ENCODE data around the gene DCTN3.
A peak's percentile ranks its signal among the peaks of the same experiment; 100 is the strongest.

The DCTN3 gene

DNA sequence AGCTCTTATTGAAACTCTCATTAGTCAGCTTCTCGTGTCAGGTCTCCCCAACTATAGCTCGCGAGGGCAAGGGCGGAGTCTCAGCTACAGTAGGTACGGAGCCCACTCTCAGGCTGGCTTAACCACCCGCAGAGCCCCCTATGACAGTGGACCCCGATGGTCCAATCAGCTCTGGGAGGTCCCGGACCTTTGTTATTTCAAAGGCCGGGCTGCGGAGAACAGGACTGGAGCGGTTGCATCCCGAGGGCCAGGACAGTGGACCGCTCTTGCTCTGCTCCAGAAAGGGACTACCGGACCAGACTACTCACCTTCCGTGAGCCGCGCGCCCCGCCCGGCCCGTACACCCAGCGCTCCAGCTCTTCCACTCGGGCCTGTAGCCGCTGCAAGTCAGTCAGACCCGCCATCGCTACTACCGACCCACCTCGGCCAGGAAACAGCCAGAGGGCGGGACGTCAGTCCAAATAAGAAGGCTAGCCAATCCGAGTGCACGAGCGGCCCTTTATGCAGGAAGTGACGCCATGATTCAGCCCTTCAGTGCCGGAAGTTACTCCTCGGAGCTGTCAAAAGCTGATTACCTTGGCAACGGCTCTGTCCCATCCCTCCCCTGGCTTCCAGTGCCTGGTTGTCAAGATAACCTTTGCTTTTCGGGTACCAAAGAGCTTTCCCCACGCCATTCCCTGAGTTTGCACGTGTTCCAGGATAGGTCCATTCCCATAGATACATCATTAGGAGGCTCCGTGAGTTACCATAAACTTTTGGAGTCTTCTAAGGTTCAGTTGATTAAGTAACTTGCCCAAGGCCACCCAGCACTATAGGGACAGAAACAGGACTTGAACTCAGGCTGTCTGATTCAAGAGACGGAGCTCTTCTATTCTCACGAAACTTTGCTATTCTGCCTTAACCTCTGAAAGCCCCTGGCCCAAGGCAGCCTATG, at the start of gene DCTN3:
TSS of gene DCTN3 (minus strand) at position 435 of the 934 bp plus-strand sequence. CDS start at position 404, 31 bp downstream.
- peaks cover 0 to 32% (median 20%) of the 10 kb centered on the region in 4 donors for H3K4me1 ChIP-seq
- H3K27ac ChIP-seq = peak within 1 kb of the TSS; percentile 54 to 69
- peak within 1 kb of the TSS; percentile 71 to 95 for H3K4me3 ChIP-seq
- H3K36me3 ChIP-seq = peaks cover 11 to 35% (median 29%) of the 10 kb centered on the region in 3 donors
- TF ChIP-seq, protein P1, sequence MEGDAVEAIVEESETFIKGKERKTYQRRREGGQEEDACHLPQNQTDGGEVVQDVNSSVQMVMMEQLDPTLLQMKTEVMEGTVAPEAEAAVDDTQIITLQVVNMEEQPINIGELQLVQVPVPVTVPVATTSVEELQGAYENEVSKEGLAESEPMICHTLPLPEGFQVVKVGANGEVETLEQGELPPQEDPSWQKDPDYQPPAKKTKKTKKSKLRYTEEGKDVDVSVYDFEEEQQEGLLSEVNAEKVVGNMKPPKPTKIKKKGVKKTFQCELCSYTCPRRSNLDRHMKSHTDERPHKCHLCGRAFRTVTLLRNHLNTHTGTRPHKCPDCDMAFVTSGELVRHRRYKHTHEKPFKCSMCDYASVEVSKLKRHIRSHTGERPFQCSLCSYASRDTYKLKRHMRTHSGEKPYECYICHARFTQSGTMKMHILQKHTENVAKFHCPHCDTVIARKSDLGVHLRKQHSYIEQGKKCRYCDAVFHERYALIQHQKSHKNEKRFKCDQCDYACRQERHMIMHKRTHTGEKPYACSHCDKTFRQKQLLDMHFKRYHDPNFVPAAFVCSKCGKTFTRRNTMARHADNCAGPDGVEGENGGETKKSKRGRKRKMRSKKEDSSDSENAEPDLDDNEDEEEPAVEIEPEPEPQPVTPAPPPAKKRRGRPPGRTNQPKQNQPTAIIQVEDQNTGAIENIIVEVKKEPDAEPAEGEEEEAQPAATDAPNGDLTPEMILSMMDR (IDR thresholded peaks at IDR 0.05) = no peak
- intact Hi-C loops (cut with DNase I; ENCODE audit: low total_unique reads) = no loop called here
- DNase-seq = peak; percentile 95 to 96
- no peaks in the 10 kb centered on the region for H3K9me3 ChIP-seq
- peaks cover 4 to 35% of the 10 kb centered on the region in 2 donors for H3K27me3 ChIP-seq

DNA sequence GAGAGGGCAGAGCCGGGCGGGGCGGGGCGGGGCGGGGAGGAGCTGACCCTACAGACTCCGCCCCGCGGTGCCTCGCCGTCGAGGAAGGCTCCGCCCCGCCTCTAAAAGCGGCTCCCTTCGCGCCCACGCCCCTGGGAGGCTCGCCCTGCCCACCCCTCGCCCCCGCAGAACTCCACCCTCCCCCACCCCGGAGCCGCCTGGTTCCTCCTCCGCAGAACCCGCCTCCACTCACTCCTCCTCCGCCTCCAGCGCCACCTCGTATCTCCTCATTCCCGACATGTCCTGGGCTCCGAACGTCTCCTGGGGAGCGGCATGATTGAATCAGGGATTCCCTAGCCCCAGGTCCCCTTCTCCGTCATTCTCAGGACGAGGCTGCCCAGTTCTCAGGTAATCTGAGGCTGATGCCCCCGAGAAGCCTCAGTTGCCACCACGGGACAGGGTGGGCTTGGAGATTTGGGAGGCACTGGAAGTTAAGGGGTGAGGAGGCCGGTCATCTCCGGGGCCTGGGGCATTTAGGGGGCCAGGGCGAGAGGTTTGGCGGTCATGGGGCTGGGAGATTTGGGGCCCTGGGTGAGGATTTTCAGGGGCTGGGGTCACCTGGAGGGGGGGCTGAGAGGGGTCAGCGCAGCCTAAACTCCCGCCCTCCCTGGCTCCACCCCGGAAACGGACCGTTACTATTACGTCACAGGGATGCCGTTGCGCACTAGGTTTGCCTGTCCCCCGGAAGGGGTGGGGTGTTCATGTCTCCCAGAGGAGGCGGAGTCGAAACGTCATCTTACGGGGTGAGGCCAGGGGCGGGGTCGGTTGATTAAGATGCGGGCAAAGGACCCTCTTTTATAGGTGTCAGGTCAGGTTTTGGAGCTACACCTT, 45.3 kb upstream of the DCTN3 start:
- intact Hi-C loops (cut with DNase I; ENCODE audit: low total_unique reads) = no loop called here
- TF ChIP-seq, protein P1 (IDR thresholded peaks at IDR 0.05) = peak in 1 of 2 experiments; percentile 15
- H3K4me1 ChIP-seq = peaks cover 0 to 31% (median 18%) of the 10 kb centered on the region in 4 donors

DNA sequence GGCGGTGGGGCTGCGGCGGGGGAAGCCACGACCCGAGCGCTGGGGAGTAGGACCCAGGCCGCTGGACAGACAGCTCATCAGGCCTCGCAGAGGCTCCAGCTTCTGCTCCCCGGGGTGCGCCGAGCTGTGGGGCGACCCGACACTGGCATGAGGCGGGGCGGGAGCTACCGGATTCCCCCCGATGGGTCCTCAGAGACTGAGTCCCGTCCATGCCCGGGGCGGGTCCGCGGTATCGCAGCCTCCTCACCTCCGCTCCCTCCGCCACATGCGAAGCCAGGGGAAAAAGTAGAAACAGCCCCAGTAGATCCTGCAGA, 44.7 kb upstream of the DCTN3 start:
- DNase-seq = no peak
- Histone ChIP-seq H3K4me1 (peaks cover 0 to 31% (median 18%) of the 10 kb centered on the region in 4 donors), H3K36me3 (peaks cover 11 to 53% (median 23%) of the 10 kb centered on the region in 3 donors)

More for the DNA sequence above, 45.3 kb upstream of the DCTN3 start:
- Histone ChIP-seq H3K36me3 (peaks cover 5 to 47% (median 17%) of the 10 kb centered on the region in 3 donors), H3K9me3 (no peaks in the 10 kb centered on the region), H3K4me3 (peak overlapping the region; percentile 67 to 85), H3K27me3 (no peaks in the 10 kb centered on the region), H3K27ac (peak overlapping the region; percentile 96 to 98)
- peak; percentile 96 to 98 for DNase-seq

DNA sequence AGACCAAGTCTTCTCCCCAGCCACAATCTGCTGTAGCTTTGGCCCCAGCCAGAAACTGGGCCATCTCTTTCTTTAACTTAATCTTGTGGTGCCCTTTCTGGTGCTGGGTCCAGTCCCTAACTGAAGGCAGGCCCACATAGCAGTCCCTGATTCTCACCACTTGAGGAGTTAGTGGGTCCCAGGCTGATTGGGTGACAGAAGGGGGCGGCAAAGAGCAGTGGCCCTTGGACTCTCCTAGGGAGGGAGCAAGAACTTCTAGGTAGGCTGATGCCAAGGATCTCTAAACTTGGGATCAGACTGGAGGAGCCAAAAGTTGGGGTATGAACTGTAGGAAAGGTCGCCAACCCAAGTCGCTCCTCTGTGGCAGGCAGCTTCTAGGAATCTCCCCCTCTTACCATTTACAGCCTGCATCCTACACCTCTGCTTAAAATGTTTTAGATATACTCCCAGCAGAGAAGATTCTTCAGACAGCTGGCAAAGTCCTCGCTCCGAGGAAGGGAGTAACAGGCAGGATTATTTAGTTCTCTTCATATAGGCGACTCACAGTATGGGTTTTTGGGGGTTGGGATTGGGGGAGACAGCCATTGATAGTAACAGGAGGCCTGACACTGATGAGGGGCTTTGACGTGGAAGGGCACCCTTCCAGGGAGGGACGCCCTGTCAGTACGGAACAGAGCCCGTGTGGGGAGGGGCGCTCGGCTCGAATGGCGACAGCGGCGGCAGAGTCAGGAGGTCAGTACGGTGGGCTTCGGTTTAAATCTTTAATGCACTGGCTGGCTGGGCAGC, 44.2 kb upstream of the DCTN3 start:
- Histone ChIP-seq H3K27ac (peak overlapping the region; percentile 96 to 98), H3K36me3 (peaks cover 14 to 58% (median 27%) of the 10 kb centered on the region in 3 donors), H3K27me3 (no peaks in the 10 kb centered on the region), H3K4me3 (peak overlapping the region; percentile 67 to 85), H3K9me3 (no peaks in the 10 kb centered on the region), H3K4me1 (peaks cover 0 to 31% (median 18%) of the 10 kb centered on the region in 4 donors)
- TF ChIP-seq, protein P1 (IDR thresholded peaks at IDR 0.05) = peak; percentile 84 to 90
- DNase-seq = peak; percentile 90 to 91
- intact Hi-C loops (cut with DNase I; ENCODE audit: low total_unique reads) = no loop called here

More for the DNA sequence above, 44.7 kb upstream of the DCTN3 start:
- Histone ChIP-seq H3K27ac (peak overlapping the region; percentile 96 to 98), H3K9me3 (no peaks in the 10 kb centered on the region), H3K4me3 (peak overlapping the region; percentile 67 to 85), H3K27me3 (no peaks in the 10 kb centered on the region)
- TF ChIP-seq, protein P1 (IDR thresholded peaks at IDR 0.05) = no peak
- intact Hi-C loops (cut with DNase I; ENCODE audit: low total_unique reads) = no loop called here

DNA sequence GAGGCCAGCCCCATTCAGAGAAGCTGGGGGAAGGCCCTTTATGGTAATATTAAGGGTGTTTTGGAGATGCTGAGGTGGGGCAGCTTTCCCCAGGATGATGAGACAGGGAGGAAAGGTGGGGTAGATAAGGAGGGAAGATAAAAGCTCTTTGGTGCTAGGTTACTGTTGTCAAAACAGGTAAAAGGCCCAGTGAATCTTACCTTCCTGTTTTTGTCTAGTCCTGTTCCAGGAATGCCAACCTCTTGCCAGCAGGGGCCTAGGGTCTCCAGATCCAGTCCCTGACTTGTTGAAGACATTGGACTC, 43.0 kb upstream of the DCTN3 start:
- H3K9me3 ChIP-seq = no peaks in the 10 kb centered on the region
- H3K27me3 ChIP-seq = no peaks in the 10 kb centered on the region
- intact Hi-C loops (cut with DNase I; ENCODE audit: low total_unique reads) = no loop called here
- no peak for DNase-seq
- peak overlapping the region in 1 of 2 donors; percentile 96 for H3K27ac ChIP-seq
- H3K36me3 ChIP-seq = peaks cover 14 to 51% (median 22%) of the 10 kb centered on the region in 3 donors
- H3K4me1 ChIP-seq = peaks cover 0 to 31% (median 18%) of the 10 kb centered on the region in 4 donors
- no peak overlapping the region for H3K4me3 ChIP-seq
- TF ChIP-seq, protein P1 (IDR thresholded peaks at IDR 0.05) = no peak

Data from tibial artery (tissue), 4 donors.